PC-3 (cell line): ENCODE data around the gene NT5DC3. TPM values are rescaled to one million over a fixed set of nuclear protein-coding genes. Genes with fewer than 3 reads are reported as not detected.
A peak's percentile ranks its signal among the peaks of the same experiment; 100 is the strongest.

Source experiments
- ATAC-seq: fragments of 200-7000 bp; cut with Tn5 transposase; 2 replicates; pipeline ENCODE4 v1.9.1; 2020; ENCODE audit warnings: mild to moderate bottlenecking, moderate library complexity
- BruUV-seq: library from RNA; stranded (reverse); fragments of 400-500 nt; replicated peaks from 2 replicates; lab custom pipeline; 2021; lab: Mats Ljungman, UMichigan
- CTCF ChIA-PET: fragments of 300-600 bp; sonication (Branson Sonifier 250); formaldehyde crosslinking; loops from one replicate; lab custom pipeline; 2022; ENCODE audit warnings: antibody characterized with exemption; lab: Charles Lee
- POLR2A ChIA-PET: fragments of 300-600 bp; sonication (Branson Sonifier 250); formaldehyde crosslinking; loops from one replicate; lab custom pipeline; 2022; ENCODE audit warnings: antibody characterized with exemption; ENCODE audit not compliant: unreplicated experiment; lab: Charles Lee
- DNase-seq: peaks from one replicate; pipeline ENCODE4 v3.0.0-alpha.2; 2015
- H2AFZ ChIP-seq: fragments of 300-600 bp; sonication (generic); 2 replicates; pipeline ENCODE4 v1.6.0; 2016; ENCODE audit warnings: antibody characterized with exemption, low read length
- H3F3A ChIP-seq: fragments of 300-600 bp; sonication (generic); one replicate; pipeline ENCODE4 v1.6.0; 2017; ENCODE audit warnings: antibody characterized with exemption, low read length, control low read depth, mild to moderate bottlenecking; ENCODE audit not compliant: unreplicated experiment
- H3K27ac ChIP-seq: fragments of 300-600 bp; sonication (generic); 2 replicates; pipeline ENCODE4 v1.5.1; 2016; ENCODE audit warnings: mild to moderate bottlenecking, low read length
- H3K27me3 ChIP-seq: fragments of 300-600 bp; sonication (generic); 2 replicates; pipeline ENCODE4 v1.6.1; 2016; ENCODE audit warnings: low read length, mixed read lengths
- H3K36me3 ChIP-seq: fragments of 300-600 bp; sonication (generic); 2 replicates; pipeline ENCODE4 v1.6.1; 2016; ENCODE audit warnings: low read depth, mixed run types, low read length, mixed read lengths
- H3K4me1 ChIP-seq: fragments of 300-600 bp; sonication (generic); 2 replicates; pipeline ENCODE4 v1.5.1; 2016; ENCODE audit warnings: low read length; ENCODE audit not compliant: insufficient read depth
- H3K4me2 ChIP-seq: fragments of 300-600 bp; sonication (generic); 2 replicates; pipeline ENCODE4 v1.6.0; 2016; ENCODE audit warnings: low read length
- H3K4me3 ChIP-seq: fragments of 300-600 bp; sonication (generic); 2 replicates; pipeline ENCODE4 v1.5.1; 2016; ENCODE audit warnings: mild to moderate bottlenecking, low read length, mixed read lengths
- H3K79me2 ChIP-seq: fragments of 300-600 bp; sonication (generic); 2 replicates; pipeline ENCODE4 v1.6.1; 2017; ENCODE audit warnings: low read length, mixed read lengths
- H3K9ac ChIP-seq: fragments of 300-600 bp; sonication (generic); 2 replicates; pipeline ENCODE4 v1.6.0; 2016; ENCODE audit warnings: mild to moderate bottlenecking, low read length
- H3K9me2 ChIP-seq: fragments of 300-600 bp; sonication (generic); replicated peaks from 2 replicates; pipeline ENCODE4 v1.6.1; 2016; ENCODE audit warnings: mixed run types, low read length, mixed read lengths
- H3K9me3 ChIP-seq: fragments of 300-600 bp; sonication (generic); 2 replicates; pipeline ENCODE4 v1.6.1; 2016; ENCODE audit warnings: low read length, mixed read lengths
- H4K20me1 ChIP-seq: fragments of 300-600 bp; sonication (generic); 2 replicates; pipeline ENCODE4 v1.6.1; 2016; ENCODE audit warnings: low read length, mixed read lengths
- EZH2 ChIP-seq: fragments of 300-600 bp; sonication (generic); IDR thresholded peaks from one replicate; pipeline ENCODE4 v1.6.1; 2017; ENCODE audit warnings: antibody characterized with exemption, mild to moderate bottlenecking, low read length; ENCODE audit not compliant: unreplicated experiment
- EZH2phosphoT487 ChIP-seq: fragments of 300-600 bp; sonication (generic); IDR thresholded peaks from 2 replicates; pipeline ENCODE4 v1.6.1; 2018; ENCODE audit warnings: mild to moderate bottlenecking, antibody characterized with exemption, low read length, borderline replicate concordance
- intact Hi-C: fragments of 100-400 bp; cut with micrococcal nuclease; formaldehyde crosslinking; loops from 2 replicates; pipeline ENCODE4 v1.9.0; 2023
- total RNA-seq: library from RNA; depleted of rRNA; stranded (reverse); fragments of >200 nt; gene quantifications from 2 replicates; pipeline ENCODE4 v1.2.3, GENCODE V29; 2014
- TF ChIP-seq, protein P1 (sequence below): fragments of 300-600 bp; sonication (generic); conservative IDR thresholded peaks from 2 replicates; pipeline ENCODE4 v1.5.1; 2017; ENCODE audit warnings: antibody characterized with exemption, low read depth, mild to moderate bottlenecking, low read length

The NT5DC3 gene
- total RNA-seq, 1 experiment from 2014 or later: 15.7 TPM

DNA sequence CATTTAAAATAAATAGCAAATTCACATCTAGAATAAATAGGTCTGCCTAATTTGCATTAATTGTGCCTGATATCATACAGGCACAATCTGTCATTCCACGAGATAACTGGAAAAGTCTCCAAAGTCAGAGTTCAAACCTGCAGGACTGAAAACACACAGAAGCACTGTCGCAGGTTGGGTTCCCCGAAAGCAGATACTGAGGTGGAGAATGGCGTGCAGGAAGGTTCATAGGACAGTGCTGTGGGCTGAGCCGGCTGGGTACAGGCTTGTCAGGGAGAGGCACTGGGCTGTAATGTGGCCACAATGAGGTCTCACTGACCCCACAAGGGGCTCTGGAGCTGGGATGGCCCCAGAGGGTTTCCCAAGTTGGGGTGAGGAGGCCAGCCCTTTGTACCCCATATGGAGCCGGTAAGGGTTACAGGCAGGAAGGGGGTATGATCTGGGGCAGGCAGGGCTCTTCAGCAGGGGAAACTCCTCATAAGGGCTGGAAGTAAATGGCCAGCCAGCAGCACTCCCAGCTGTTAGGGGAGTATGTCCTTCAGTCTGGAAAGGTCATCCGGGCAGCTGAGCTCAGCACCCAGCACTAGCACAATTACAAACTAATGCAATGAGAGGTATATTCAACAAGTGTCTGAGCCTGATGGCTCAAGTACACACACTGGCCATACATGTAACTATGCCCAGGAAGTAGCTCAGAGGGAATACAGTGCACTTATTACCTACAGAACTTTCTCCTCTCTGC lies 68.5 kb downstream of the NT5DC3 start:
- ChIA-PET POLR2A (no interaction called here), CTCF (no interaction called here)
- no peak overlapping the region for H3K4me2 ChIP-seq
- H3K79me2 ChIP-seq: no peaks in the 10 kb centered on the region
- no peak overlapping the region for H3K9ac ChIP-seq
- intact Hi-C loops: loop anchor here (10.0 kb wide), 1 partner anchor 172 kb away; no protein-coding TSS in a partner anchor
- DNase-seq: no peak
- no TSS peak for BruUV-seq
- H3K27me3 ChIP-seq: no peaks in the 10 kb centered on the region
- H2AFZ ChIP-seq: no peak overlapping the region
- no peaks in the 10 kb centered on the region for H3F3A ChIP-seq
- H3K27ac ChIP-seq: no peak overlapping the region
- H3K9me3 ChIP-seq: no peaks in the 10 kb centered on the region
- no peaks in the 10 kb centered on the region for H3K4me1 ChIP-seq
- H3K36me3 ChIP-seq: peaks cover 17% of the 10 kb centered on the region
- no peaks in the 10 kb centered on the region for H3K9me2 ChIP-seq
- no peak overlapping the region for H3K4me3 ChIP-seq
- no peak; the same call in 1 of the 2 replicates for ATAC-seq
- no peaks in the 10 kb centered on the region for H4K20me1 ChIP-seq
- TF ChIP-seq, protein P1, sequence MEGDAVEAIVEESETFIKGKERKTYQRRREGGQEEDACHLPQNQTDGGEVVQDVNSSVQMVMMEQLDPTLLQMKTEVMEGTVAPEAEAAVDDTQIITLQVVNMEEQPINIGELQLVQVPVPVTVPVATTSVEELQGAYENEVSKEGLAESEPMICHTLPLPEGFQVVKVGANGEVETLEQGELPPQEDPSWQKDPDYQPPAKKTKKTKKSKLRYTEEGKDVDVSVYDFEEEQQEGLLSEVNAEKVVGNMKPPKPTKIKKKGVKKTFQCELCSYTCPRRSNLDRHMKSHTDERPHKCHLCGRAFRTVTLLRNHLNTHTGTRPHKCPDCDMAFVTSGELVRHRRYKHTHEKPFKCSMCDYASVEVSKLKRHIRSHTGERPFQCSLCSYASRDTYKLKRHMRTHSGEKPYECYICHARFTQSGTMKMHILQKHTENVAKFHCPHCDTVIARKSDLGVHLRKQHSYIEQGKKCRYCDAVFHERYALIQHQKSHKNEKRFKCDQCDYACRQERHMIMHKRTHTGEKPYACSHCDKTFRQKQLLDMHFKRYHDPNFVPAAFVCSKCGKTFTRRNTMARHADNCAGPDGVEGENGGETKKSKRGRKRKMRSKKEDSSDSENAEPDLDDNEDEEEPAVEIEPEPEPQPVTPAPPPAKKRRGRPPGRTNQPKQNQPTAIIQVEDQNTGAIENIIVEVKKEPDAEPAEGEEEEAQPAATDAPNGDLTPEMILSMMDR: no peak
- TF ChIP-seq EZH2: no peak

DNA sequence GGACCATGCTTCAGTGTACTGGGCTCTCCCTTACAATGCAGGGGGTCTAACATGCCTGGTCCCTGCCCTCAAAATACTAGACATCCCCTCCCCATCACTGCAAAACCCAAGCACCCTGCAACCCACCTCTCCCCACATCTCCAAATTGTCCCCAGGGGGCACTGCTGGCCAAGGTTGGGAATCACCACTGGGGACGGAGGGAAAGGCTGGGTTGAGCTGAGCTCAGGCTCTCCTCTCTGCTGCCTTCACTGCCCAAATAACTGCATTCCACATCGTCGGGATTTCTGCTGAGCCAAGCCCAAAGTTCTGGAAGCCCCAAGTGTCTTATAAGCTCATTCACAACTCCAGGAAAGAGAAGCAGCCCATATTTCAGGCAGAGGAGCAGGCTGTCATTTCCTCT lies 69.6 kb downstream of the NT5DC3 start:
- peaks cover 7% of the 10 kb centered on the region; the same call in 1 of the 2 replicates for H3K36me3 ChIP-seq
- no peaks in the 10 kb centered on the region for H3F3A ChIP-seq
- H3K4me3 ChIP-seq: no peak overlapping the region
- no peak overlapping the region for H3K4me2 ChIP-seq
- intact Hi-C loops: loop anchor here (1.0 to 10.0 kb wide), 2 partner anchors 99 to 173 kb away; no protein-coding TSS in a partner anchor
- H3K27ac ChIP-seq: no peak overlapping the region
- no peaks in the 10 kb centered on the region for H3K9me2 ChIP-seq
- ATAC-seq: peak; percentile 91
- no peaks in the 10 kb centered on the region for H3K9me3 ChIP-seq
- DNase-seq: peak; percentile 72
- BruUV-seq: no TSS peak
- no peaks in the 10 kb centered on the region for H4K20me1 ChIP-seq
- no peak for TF ChIP-seq EZH2phosphoT487
- TF ChIP-seq, protein P1: peak; percentile 85
- H3K9ac ChIP-seq: no peak overlapping the region
- POLR2A ChIA-PET: no interaction called here
- CTCF ChIA-PET: interaction anchor here (0.5 to 1.1 kb wide), 6 partner anchors 10 to 202 kb away, joined by 3 to 11 read pairs (median 3); no protein-coding TSS in a partner anchor
- no peaks in the 10 kb centered on the region for H3K4me1 ChIP-seq
- H3K27me3 ChIP-seq: no peaks in the 10 kb centered on the region
- no peaks in the 10 kb centered on the region for H3K79me2 ChIP-seq
- no peak overlapping the region for H2AFZ ChIP-seq
